T follicular helper cell (primary cell): ENCODE results near the gene SPON1.
"Not testable (repeated sequence)": the region's sequence is repeated elsewhere in the genome, so short reads cannot be mapped to it uniquely, and the experiment has no call there.

Experiments used
- DNase-seq: peaks from one replicate; pipeline ENCODE4 v3.0.0-alpha.2; 2020; ENCODE audit warnings: low read depth

SPON1 gene

DNA sequence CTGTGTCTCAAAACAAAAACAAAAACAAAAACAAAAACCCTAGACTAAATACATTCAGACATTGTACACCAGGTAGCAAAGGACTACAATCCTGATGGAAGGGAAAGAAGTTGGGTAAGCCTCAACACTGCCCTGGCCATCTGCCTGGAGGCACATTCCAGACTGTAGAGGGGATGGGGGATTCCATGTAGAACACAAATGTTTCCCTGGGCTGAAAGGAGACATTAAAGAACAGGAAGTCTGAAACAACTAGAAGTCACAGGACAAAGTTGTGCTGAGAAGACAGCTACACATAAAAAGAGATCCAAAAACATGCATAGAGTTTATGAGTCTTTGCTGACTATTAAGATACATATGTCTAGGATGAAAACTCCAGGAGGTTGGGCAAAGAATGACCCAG is 312.6 kb downstream of the SPON1 start:
- no peak for DNase-seq

- DNase-seq: not testable (repeated sequence)
Observed at GRCh38 chr11:14278869-14279268, 316.3 kb downstream of the SPON1 start.

DNA sequence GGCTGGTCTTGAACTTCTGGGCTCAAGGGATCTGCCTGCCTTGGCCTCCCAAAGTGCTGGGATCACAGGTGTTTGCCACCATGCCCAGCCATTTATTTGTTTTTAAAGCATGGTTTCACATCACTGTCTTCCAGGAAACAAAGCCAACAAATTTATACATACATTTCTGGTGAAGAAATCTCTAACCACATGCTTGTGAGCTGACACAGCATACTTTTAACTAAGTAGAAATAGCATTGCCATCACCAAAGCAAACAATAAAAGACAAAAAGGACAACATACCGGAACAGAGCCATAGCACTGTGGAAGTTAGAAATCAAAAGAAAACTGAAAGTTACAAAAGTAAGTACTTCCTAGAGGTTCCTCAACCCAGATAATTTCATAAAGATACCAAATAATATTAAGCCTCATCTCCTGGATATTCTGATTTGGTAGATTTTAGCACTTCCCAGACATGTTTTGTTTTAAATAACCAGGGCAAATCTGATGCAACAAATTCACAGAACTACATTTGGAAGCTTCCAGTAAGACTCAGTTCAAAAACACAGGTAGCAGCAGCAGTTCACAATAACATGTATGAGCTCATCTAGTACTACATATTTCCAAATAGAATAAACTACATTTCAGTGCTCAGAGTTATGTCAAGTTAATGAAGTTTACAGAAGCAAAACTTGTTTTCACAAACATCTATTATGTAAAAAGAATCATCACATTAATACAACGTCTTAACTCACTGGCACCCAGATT is 325.8 kb downstream of the SPON1 start:
- DNase-seq: no peak

- no peak for DNase-seq
Observed at GRCh38 chr11:14290422-14290821, 327.9 kb downstream of the SPON1 start.

DNA sequence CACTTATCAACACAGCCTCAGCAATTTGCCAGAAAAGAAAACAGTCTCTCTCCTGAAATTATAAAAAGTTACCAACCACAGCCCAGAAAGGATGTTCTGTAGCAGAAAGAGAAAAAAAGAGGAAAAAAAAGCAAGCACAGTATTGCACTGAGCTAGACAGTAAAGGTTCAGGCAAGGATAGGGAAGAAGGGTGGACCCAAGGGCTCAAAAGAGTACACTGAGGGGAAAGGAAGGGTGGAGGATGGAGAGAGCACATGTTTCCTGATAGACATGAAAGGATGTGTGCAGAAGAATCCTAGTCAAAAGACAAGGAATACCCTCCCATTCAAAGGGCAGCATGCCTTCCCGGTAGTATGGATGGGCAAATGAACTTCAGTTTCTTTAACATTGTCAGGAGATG is 337.4 kb downstream of the SPON1 start:
- no peak for DNase-seq

- peak; percentile 16 for DNase-seq
Observed at GRCh38 chr11:14300661-14301304, 338.3 kb downstream of the SPON1 start.

- DNase-seq: no peak
Observed at GRCh38 chr11:14304601-14305000, 342.1 kb downstream of the SPON1 start.

DNA sequence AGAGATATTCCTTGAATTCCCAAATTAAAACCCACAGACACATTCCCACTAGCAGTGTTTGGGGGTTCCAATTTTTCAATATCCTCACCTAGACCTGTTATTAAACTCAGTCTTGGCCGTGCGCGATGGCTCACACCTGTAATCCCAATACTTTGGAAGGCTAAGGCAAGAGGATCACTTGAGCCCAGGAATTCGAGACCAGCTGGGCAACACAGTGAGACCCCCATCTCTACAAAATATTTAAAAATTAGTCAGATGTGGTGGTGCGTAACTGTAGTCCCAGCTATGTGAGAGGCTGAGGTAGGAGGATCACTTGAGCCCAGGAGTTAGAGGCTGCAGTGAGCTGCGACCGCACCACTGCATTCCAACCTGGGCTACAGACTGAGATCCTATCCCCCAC is 343.1 kb downstream of the SPON1 start:
- no peak for DNase-seq

DNA sequence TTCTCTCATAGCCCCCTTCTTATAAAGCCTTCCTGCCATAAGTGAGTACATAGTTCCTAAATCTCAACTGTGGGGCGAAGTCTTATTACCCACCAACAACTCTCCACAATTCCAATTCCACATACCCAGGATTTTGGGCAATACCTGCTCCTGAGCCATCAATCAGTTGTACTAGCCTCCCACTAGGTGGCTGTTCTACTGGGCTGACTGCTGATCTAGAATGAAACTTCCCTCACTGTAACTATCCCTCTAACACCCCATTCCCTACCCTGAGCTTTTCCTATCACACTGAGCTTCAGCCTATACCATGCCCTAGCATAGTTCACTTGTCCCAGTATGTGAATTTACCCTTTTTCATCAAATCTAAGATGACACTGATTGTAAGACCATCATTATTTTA is 344.0 kb downstream of the SPON1 start:
- no peak for DNase-seq

DNA sequence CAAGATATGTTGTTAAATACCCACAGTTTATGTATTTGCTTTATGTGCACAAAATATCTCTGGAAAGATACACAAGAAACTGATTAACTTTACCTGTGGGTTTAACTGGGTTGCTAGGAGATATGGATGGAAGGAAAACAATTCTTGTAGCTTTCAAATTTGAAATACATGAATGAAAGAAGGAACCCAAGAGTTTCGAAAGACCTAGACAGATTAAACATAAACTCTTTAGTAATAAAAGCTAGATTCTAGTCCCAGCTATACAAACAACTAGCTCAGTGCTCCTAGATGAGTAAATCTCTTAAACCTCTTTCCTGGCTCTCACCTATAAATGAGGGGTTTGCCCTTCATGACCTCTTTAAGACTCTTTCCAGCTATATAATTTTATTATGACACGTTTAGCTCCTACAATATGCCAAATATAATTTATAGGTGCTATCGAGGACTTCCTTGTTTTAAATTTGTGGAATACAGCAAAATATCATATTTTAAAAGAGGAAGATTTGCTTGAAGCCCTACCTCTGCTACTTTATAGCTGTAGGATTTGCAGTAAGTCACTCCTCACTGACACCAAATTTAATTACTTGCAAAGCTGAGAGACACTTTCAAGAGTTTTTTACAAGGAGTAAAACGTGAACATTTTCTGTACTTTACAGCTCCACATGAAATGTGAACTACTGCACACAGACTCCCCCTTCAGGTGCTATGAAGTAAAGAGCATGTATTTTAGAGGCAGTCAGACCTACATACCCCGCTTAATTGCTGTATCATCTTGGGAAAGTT is 345.8 kb downstream of the SPON1 start:
- no peak for DNase-seq

- no peak for DNase-seq
Observed at GRCh38 chr11:14308897-14309387, 346.4 kb downstream of the SPON1 start.

GRCh38 chr11:14309425-14310192 is 347.1 kb downstream of the SPON1 start:
- no peak for DNase-seq

GRCh38 chr11:14310679-14311078 is 348.2 kb downstream of the SPON1 start:
- DNase-seq: no peak

DNA sequence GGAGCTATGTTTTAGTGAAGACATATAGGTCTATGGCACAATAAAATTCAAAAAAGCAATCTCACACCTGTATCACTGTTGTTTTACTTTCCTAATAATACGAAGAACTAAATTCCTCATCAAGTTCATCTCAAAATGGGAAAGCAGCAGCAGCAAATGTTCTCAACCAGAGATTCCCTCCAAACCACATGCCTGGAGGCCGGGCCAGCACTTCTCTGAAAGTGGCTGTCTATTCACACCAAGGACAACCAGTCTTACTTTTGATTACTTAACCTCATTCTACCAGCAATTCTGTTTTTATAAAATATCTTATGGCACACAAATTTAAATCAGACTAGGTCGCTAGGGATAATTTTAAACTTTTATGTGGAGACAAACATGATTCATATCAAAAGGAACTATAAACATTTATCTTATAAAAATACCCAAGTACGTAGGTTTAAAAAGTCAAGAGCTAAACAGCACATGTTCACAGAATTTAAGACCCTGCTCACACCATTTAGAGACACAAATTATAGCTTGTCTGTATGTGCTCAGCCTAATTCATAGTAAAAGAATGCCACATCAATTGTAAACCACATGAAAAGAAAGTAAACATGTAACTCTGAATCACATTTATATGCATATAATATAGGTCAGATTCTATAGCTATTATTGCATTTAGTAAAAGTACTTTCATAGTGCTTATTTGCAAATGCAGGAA is 350.4 kb downstream of the SPON1 start:
- DNase-seq: no peak

GRCh38 chr11:14314127-14314526 is 351.6 kb downstream of the SPON1 start:
- DNase-seq: no peak

DNA sequence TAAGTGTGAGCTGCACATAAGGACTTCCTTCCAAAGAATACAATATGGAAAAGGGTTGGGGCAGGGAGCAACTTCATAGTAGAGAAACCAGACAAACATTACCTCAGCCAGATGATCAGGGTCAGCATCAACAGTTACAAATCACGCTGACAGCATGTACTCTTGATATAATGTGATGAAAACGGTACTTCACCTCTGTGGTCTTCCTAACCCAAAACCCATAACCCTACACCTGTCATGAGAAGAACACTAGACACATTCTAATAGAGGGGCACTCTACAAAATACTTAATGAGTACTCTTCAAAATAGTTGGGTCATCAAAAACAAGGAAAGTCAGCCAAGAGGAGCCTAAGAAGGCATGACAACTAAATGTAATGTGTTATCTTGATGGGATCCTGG is 352.6 kb downstream of the SPON1 start:
- no peak for DNase-seq
